IgD-negative memory B cell (primary cell): ENCODE measurements around the gene TNFRSF1A. TPM values are rescaled to one million over a fixed set of nuclear protein-coding genes. Genes with fewer than 3 reads are reported as not detected.
"Not testable (repeated sequence)": the region's sequence is repeated elsewhere in the genome, so short reads cannot be mapped to it uniquely, and the experiment has no call there.

Source experiments
- H3K27ac Mint-ChIP-seq, 3 donors: one replicate each; pipeline ENCODE4 v1.8.0; 2020 to 2022; ENCODE audit warnings: mild to moderate bottlenecking in 3 of 3, mixed read lengths in 3 of 3, moderate library complexity in 1 of 3
- H3K27me3 Mint-ChIP-seq: one replicate; pipeline ENCODE4 v1.8.0; 2021; ENCODE audit warnings: mixed read lengths
- H3K36me3 Mint-ChIP-seq: one replicate; pipeline ENCODE4 v1.8.0; 2020; ENCODE audit warnings: mild to moderate bottlenecking, mixed read lengths
- H3K4me1 Mint-ChIP-seq, 3 donors: one replicate each; pipeline ENCODE4 v1.8.0; 2020 to 2022; ENCODE audit warnings: mixed read lengths in 3 of 3, mild to moderate bottlenecking in 1 of 3
- H3K4me3 Mint-ChIP-seq, 4 donors: one replicate each; pipeline ENCODE4 v1.8.0; 2020 to 2022; ENCODE audit warnings: mild to moderate bottlenecking in 4 of 4, mixed read lengths in 4 of 4, moderate library complexity in 3 of 4
- H3K9me3 Mint-ChIP-seq, 3 donors: one replicate each; pipeline ENCODE4 v1.8.0; 2020 to 2021; ENCODE audit warnings: mixed read lengths in 3 of 3, mild to moderate bottlenecking in 1 of 3
- polyA plus RNA-seq: library from polyadenylated mRNA; unstranded; fragments of 300-500 nt; fragmentation: Illumina TruSeq; gene quantifications from one replicate; pipeline ENCODE4 v1.2.3, GENCODE V29; 2021

TNFRSF1A gene
- polyA plus RNA-seq, 1 donor from 2014 or later: 2.4 TPM

DNA sequence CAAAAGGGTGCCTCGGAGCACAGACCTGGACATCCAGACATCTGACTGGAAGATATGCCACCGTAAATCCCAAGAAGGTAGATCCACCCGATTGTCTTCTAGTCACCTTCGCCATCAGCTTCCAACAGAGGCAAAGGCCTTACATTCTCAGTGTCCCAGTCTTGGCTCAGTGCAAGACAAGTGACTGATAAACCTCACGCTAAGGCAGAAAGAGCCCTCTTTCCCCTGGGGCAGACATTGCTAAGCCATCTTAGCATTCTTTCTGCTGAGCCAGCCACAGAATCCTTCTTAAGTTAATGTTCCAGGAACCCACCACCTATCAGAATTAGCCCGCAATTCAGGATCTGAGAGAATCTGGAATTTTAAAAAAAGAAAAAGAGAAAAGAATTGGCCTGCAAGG, 35.7 kb downstream of the TNFRSF1A start:
- H3K9me3 Mint-ChIP-seq: no peaks in the 10 kb centered on the region
- H3K4me1 Mint-ChIP-seq: peaks cover 0 to under 1% (median 0%) of the 10 kb centered on the region in 3 donors
- H3K4me3 Mint-ChIP-seq: no peak overlapping the region
- no peaks in the 10 kb centered on the region for H3K36me3 Mint-ChIP-seq
- H3K27ac Mint-ChIP-seq: peak overlapping the region in 1 of 3 donors; percentile 76
- H3K27me3 Mint-ChIP-seq: peaks cover 29% of the 10 kb centered on the region

DNA sequence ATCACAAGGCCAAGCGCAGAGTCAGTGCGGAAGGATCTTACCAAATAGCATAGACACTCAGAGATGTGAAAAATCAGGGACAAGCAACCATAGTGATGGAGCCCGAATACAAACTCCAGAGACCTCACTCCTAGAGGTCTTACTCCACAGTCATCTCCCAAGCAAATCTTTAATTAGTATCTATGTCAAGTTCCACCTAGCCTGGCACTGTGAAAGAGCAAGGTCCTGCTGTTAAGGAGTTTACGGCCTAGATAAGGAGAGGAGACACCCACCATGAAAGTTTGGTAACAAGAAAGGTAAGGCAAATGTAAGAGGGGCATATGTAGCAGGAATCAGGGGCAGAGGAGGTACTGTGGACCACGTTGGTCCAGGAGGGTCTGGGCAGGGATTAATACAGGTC, 38.8 kb downstream of the TNFRSF1A start:
- no peaks in the 10 kb centered on the region for H3K9me3 Mint-ChIP-seq
- peaks cover 31% of the 10 kb centered on the region for H3K27me3 Mint-ChIP-seq
- no peak overlapping the region for H3K4me3 Mint-ChIP-seq
- H3K27ac Mint-ChIP-seq: no peak overlapping the region
- H3K4me1 Mint-ChIP-seq: peaks cover 3 to 9% (median 6%) of the 10 kb centered on the region in 3 donors
- H3K36me3 Mint-ChIP-seq: no peaks in the 10 kb centered on the region

DNA sequence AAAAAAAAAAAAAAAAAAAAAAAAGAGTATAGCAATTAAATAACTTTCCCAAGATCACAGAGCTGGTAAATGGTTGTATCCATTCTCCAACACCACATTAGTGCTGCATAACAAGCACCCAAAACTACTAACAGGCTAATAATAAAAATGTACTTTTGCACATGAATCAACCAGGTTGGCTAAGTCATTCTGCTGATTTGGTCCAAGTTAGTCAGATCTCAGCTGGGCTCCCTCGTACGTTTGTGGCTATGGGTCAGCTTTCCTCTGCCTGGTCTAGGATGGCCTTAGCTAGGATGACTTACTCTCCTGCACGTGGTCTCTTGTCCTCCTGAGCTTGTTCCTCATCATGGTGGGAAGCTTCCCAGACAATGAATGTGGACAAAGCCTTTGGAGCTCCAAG, 39.3 kb downstream of the TNFRSF1A start:
- Mint-ChIP-seq H3K4me1 (peaks cover 3 to 9% (median 6%) of the 10 kb centered on the region in 3 donors), H3K27ac (no peak overlapping the region), H3K36me3 (no peaks in the 10 kb centered on the region), H3K27me3 (peaks cover 32% of the 10 kb centered on the region), H3K4me3 (no peak overlapping the region), H3K9me3 (no peaks in the 10 kb centered on the region)

DNA sequence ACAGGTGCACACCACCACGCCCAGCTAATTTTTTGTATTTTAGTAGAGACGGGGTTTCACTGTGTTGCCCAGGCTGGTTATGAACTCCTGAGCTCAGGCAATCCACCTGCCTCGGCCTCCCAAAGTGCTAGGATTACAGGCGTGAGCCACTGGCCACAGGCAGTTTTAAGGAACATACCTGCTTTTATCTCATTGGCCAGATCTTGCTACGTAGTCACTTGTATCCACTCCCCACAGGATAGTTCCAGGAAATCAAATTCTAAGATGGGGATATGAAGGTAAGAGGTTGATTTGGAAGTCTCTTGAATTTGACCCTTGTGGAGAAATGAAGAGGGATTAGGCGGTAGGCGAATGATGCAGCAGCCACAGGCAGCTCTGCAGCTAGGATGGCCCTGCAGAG, 40.2 kb downstream of the TNFRSF1A start:
- H3K27ac Mint-ChIP-seq: no peak overlapping the region
- H3K4me1 Mint-ChIP-seq: peaks cover 3 to 9% (median 6%) of the 10 kb centered on the region in 3 donors

DNA sequence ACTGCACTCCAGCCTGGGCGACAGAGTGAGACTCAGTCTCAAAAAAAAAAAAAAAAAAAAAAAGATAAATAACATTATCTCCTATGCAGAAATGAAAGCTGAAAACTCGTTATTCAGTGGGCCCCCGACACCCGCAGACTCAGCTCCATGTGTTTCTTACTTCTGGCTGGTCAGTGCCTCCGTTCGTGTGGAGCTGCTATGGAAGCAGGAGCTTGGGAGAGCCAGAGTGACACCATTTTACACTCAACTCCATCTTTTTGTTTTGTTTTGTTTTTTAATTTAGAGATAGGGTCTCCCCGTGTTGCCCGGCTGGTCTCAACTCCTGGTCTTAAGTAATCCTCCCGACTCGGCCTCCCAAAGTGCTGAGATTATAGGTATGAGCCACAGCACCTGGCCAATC, 44.7 kb downstream of the TNFRSF1A start:
- no peaks in the 10 kb centered on the region for H3K9me3 Mint-ChIP-seq
- H3K27me3 Mint-ChIP-seq: peaks cover 28% of the 10 kb centered on the region

More for the DNA sequence above, 40.2 kb downstream of the TNFRSF1A start:
- no peaks in the 10 kb centered on the region for H3K36me3 Mint-ChIP-seq
- no peaks in the 10 kb centered on the region for H3K9me3 Mint-ChIP-seq
- H3K4me3 Mint-ChIP-seq: no peak overlapping the region
- peaks cover 32% of the 10 kb centered on the region for H3K27me3 Mint-ChIP-seq

DNA sequence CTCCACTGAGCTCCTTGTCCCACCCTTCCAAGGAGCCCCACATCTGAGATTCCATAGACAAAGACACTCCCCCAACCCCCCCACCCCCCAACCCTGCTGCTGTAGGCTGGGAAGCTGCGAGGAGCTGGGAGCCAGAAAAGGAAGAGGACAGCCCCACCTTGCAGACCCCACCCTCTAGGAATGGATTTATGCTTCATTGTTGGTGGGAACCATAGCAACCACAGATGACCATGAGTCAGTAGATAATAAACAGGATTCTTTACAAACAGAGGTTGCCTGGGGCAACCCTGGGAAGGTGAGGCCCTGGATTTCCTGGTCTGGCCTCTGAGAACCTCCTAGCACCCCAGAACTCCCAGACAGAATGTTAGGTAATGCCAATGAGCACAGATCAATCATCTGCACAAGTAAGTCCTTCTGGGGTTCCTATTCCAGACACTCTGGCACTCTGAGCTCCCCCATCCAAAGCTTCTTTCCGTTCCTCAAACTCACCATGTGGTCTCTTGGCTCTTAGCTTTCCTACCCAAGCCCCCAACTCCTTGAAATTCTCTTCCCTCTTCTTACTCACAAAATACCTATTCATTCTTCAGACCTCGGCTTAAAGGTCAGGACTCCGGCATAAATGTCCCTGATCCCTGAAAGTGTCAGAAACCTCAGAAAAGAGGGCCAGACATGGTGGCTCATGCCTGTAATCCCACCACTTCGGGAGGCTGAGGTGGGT, 46.6 kb downstream of the TNFRSF1A start:
- peaks cover 21% of the 10 kb centered on the region for H3K27me3 Mint-ChIP-seq
- H3K4me3 Mint-ChIP-seq: no peak overlapping the region
- H3K27ac Mint-ChIP-seq: no peak overlapping the region
- H3K4me1 Mint-ChIP-seq: peaks cover under 1 to 8% (median 2%) of the 10 kb centered on the region in 3 donors
- H3K36me3 Mint-ChIP-seq: no peaks in the 10 kb centered on the region
- no peaks in the 10 kb centered on the region for H3K9me3 Mint-ChIP-seq

More for the DNA sequence above, 44.7 kb downstream of the TNFRSF1A start:
- Mint-ChIP-seq H3K4me1 (peaks cover 3 to 10% (median 6%) of the 10 kb centered on the region in 3 donors), H3K27ac (no peak overlapping the region), H3K36me3 (no peaks in the 10 kb centered on the region), H3K4me3 (no peak overlapping the region)

DNA sequence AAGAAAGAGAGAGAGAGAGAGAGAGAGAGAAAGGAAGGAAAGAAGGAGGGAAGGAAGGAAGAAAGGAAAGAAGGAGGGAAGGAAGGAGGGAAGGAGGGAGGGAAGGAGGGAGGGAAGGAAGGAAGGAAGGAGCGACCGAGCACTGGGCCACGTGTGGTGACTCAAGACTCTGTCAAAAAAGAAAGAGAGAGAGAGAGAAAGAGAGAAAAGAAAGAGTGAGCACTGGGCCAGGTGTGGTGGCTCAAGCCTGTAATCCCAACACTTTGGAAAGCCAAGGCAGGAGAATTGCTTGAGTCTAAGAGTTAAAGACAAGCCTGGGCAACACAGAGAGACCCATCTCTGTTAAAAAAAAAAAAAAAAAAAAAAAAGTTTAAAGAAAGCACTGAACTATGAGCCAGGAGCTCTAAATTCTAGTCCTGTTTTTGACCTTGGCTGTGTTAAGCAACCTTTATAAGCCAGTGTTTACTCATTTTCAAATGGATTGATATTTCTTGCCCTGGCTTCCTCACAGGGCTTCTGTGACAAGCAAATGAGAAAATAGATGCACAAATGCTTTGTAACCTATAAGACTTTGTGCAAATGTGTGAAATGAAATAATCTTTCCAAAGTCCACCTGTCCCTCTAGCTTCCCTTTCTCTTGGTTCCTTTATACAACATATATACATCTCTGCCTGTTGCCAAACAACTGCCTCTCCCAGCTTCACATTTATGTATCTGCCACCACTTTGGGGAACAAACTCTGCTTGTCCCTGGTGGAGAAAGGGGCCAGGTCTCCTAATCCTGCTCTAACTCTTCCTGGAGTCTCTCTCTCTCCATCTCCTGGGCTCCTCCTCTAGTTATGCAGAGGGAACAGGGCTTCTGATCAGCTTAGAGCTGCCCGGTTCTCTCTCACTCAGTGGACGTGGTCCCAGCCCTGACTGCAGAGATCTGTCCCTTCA, 47.5 kb downstream of the TNFRSF1A start:
- no peaks in the 10 kb centered on the region for H3K36me3 Mint-ChIP-seq
- peaks cover 0 to 2% (median 0%) of the 10 kb centered on the region in 3 donors for H3K4me1 Mint-ChIP-seq
- H3K9me3 Mint-ChIP-seq: no peaks in the 10 kb centered on the region
- no peak overlapping the region for H3K27ac Mint-ChIP-seq
- peaks cover 20% of the 10 kb centered on the region for H3K27me3 Mint-ChIP-seq
- H3K4me3 Mint-ChIP-seq: no peak overlapping the region

DNA sequence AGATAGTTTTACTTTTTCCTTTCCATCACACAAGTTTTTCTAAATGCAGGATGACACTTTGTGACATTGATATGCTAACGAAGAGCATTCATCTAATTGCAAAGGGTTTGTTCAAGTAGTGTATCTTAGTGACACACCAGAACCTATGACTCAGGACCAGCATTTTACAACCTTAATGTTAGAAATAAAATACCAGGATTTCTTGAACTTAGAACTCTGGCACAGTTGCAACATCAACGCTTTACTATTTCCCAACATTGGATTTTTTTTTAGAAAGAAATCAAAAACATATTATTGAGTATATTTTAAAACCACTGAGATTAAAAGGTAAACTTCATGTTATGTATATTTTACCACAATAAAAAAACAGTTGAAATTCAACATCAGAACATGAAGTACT, 49.3 kb downstream of the TNFRSF1A start:
- H3K9me3 Mint-ChIP-seq: no peaks in the 10 kb centered on the region
- H3K36me3 Mint-ChIP-seq: no peaks in the 10 kb centered on the region
- H3K27ac Mint-ChIP-seq: no peak overlapping the region
- H3K27me3 Mint-ChIP-seq: peaks cover 18% of the 10 kb centered on the region
- H3K4me3 Mint-ChIP-seq: no peak overlapping the region
- H3K4me1 Mint-ChIP-seq: peaks cover 0 to 2% (median 0%) of the 10 kb centered on the region in 3 donors

DNA sequence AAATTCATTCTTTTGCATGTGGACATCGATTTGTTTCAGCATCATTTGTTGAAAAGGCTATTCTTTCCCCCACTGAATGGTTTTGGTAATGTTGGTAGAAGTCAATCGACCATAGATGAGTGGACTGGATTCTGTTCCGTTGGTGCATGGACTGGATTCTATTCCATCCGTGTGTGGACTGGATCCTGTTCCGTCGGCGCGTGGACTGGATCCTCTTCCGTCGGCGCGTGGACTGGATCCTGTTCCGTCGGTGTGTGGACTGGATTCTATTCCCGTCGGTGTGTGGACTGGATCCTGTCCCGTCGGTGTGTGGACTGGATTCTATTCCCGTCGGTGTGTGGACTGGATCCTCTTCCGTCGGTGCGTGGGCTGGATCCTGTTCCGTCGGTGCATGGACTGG, 52.0 kb downstream of the TNFRSF1A start:
- H3K4me3 Mint-ChIP-seq, H3K4me1 Mint-ChIP-seq, H3K36me3 Mint-ChIP-seq, H3K9me3 Mint-ChIP-seq: not testable (repeated sequence)
- peaks cover 13% of the 10 kb centered on the region for H3K27me3 Mint-ChIP-seq
- peak overlapping the region in 1 of 3 donors; percentile 62 for H3K27ac Mint-ChIP-seq

DNA sequence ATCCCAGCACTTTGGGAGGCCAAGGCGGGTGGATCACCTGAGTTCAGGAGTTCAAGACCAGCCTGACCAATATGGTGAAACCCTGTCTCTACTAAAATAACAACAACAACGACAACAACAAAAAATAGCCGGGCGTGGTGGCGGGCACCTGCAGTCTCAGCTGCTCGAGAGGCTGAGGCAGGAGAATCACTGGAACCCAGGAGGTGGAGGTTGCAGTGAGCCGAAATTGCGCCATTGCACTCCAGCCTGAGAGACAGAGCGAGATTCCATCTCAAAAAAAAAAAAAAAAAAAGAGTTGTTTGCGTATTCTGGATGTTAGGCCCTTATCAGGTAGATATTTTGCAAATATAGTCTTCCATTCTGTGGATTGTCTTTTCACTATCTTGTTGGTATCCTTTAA, 52.8 kb downstream of the TNFRSF1A start:
- H3K9me3 Mint-ChIP-seq, H3K4me1 Mint-ChIP-seq, H3K36me3 Mint-ChIP-seq, H3K4me3 Mint-ChIP-seq, H3K27ac Mint-ChIP-seq: not testable (repeated sequence)
- peaks cover 13% of the 10 kb centered on the region for H3K27me3 Mint-ChIP-seq

DNA sequence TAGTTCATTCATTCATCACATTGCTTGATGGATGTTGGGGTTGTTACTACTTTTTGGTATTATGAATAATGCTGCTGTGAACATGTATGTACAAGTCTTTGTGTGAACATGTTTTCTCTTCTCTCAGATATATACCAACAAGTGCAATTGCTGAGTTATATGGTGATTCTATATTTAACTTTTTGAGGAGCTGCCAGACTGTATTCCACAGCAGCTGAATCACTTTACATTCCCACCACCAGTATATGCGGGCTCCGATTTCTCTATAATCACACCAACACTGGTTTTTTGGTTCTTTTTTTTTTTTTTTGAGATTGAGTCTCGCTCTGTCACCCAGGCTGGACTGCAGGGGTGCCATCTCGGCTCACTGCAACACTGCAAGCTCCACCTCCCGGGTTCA, 53.6 kb downstream of the TNFRSF1A start:
- H3K27me3 Mint-ChIP-seq: peaks cover 13% of the 10 kb centered on the region
- H3K9me3 Mint-ChIP-seq: no peaks in the 10 kb centered on the region
- H3K4me1 Mint-ChIP-seq: peaks cover 0 to 4% (median 3%) of the 10 kb centered on the region in 3 donors
- H3K4me3 Mint-ChIP-seq: no peak overlapping the region
- H3K36me3 Mint-ChIP-seq: no peaks in the 10 kb centered on the region
- no peak overlapping the region for H3K27ac Mint-ChIP-seq

DNA sequence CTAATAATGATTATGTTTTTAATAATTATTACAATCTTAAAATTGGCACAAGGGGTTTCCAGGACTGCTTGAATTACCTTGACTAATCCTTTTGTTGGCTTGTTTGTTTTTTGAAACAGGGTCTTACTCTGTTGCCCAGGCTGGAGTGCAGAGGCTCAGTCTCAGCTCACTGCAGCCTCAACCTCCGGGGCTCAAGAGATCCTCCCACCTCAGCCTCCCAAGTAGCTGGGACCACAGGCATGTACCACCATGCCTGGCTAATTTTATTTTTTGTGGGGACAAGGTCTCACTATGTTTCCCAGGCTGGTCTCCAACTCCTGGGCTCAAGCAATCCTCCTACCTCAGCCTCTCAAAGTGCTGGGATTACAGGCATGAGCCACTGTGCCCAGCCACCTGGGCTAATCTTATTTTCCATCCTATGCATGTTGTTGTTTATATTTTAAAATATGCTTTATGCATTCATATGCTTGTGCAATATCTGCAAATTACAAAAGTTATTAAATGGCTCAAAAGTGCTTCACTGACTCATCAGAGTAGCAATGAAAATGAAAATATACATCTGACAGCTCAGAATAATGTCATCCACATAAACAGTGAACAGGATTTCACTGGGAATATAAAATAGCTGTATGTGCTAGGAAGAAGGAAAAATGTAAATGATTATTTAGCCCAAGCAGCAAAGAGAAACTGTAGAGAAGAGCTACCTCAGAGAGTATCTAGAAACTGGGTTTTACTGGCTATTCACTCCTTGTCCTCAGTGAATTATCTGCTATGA, 56.2 kb downstream of the TNFRSF1A start:
- peaks cover 0 to 4% (median 3%) of the 10 kb centered on the region in 3 donors for H3K4me1 Mint-ChIP-seq
- no peak overlapping the region for H3K4me3 Mint-ChIP-seq
- H3K27me3 Mint-ChIP-seq: peaks cover 23% of the 10 kb centered on the region
- no peaks in the 10 kb centered on the region for H3K36me3 Mint-ChIP-seq
- H3K9me3 Mint-ChIP-seq: no peaks in the 10 kb centered on the region
- no peak overlapping the region for H3K27ac Mint-ChIP-seq

DNA sequence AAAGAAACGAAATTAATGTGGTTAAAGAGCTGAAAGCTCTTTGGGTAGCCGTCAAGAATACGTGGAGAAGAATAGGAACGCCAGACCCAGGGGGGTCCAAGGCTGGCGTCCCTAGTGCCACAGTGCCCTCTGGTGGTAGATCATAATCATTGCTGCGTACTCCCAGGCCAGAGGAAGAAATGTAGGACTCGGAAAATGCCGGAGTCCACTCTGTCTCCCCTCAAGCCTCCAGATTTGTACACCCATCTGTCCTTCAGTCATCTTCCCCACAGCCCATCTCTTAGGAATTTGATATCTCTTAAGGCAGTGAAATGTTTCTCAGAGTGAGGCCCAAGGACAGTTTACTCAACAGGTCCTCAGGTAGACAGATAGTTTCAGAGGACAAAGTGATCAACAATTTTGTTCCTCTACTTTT, 56.8 kb downstream of the TNFRSF1A start:
- Mint-ChIP-seq H3K9me3 (no peaks in the 10 kb centered on the region), H3K27me3 (peaks cover 26% of the 10 kb centered on the region), H3K4me1 (peaks cover 0 to 4% (median 3%) of the 10 kb centered on the region in 3 donors), H3K27ac (peak overlapping the region in 1 of 3 donors; percentile 18), H3K36me3 (no peaks in the 10 kb centered on the region), H3K4me3 (no peak overlapping the region)

DNA sequence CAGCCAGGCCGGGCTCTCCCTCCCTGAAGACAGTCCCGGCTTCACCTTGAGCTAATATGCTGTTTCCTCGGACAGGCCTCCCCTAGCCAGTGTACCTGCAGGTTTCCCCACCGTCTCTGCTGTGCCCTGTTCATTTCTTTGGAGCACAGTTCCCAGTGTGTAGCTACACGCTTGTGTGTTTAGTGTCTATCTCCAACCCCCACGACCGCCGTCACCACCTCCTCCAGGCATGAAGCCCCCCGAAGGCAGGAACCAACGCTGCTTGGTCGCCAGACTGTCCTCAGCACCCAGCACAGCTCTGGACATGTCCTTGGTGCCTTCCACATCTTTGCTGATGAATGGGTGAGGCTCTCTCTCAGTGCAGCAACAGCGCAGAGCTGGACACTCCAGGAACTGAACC, 57.6 kb downstream of the TNFRSF1A start:
- Mint-ChIP-seq H3K9me3 (no peaks in the 10 kb centered on the region), H3K27me3 (peaks cover 30% of the 10 kb centered on the region), H3K4me1 (peaks cover 0 to 4% (median 3%) of the 10 kb centered on the region in 3 donors), H3K27ac (no peak overlapping the region), H3K36me3 (no peaks in the 10 kb centered on the region), H3K4me3 (no peak overlapping the region)

DNA sequence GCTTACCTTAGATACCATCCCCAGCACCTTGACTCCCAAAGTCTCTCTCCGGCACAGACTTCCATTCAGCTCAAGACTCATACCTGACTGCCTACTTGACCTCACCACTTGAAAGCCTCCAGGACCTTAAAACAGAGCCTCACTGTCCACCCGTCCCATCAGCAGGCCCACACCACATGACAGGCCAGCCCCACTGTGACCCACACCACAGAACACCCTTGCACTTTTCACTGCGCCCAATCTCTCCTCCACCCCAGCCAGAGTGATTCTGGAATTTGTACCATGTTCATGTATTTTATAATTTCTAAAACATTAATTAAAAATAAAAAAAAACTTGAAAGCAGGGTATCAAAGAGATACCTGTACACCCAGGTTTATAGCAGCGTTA, 59.4 kb downstream of the TNFRSF1A start:
- H3K4me1 Mint-ChIP-seq: peaks cover 0 to 9% (median 6%) of the 10 kb centered on the region in 3 donors
- H3K27me3 Mint-ChIP-seq: peaks cover 29% of the 10 kb centered on the region
- no peaks in the 10 kb centered on the region for H3K36me3 Mint-ChIP-seq
- no peak overlapping the region for H3K27ac Mint-ChIP-seq
- H3K9me3 Mint-ChIP-seq: no peaks in the 10 kb centered on the region
- peak overlapping the region in 1 of 4 donors; percentile 1 for H3K4me3 Mint-ChIP-seq
